ENCODE results near the gene ZDHHC4.

DNA sequence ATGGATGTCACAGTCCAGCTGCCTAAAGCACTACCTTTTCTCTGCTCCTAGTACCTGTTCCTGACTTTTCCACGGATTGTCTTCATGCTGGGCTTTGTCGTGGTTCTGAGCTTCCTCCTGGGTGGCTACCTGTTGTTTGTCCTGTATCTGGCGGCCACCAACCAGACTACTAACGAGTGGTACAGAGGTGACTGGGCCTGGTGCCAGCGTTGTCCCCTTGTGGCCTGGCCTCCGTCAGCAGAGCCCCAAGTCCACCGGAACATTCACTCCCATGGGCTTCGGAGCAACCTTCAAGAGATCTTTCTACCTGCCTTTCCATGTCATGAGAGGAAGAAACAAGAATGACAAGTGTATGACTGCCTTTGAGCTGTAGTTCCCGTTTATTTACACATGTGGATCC is 11.3 kb downstream of the ZDHHC4 start:
- no peak for TF ChIP-seq ZC3H11A (IDR thresholded peaks at IDR 0.05)
- TF ChIP-seq HDAC2 (IDR thresholded peaks at IDR 0.05) = no peak
- TF ChIP-seq, protein P1, sequence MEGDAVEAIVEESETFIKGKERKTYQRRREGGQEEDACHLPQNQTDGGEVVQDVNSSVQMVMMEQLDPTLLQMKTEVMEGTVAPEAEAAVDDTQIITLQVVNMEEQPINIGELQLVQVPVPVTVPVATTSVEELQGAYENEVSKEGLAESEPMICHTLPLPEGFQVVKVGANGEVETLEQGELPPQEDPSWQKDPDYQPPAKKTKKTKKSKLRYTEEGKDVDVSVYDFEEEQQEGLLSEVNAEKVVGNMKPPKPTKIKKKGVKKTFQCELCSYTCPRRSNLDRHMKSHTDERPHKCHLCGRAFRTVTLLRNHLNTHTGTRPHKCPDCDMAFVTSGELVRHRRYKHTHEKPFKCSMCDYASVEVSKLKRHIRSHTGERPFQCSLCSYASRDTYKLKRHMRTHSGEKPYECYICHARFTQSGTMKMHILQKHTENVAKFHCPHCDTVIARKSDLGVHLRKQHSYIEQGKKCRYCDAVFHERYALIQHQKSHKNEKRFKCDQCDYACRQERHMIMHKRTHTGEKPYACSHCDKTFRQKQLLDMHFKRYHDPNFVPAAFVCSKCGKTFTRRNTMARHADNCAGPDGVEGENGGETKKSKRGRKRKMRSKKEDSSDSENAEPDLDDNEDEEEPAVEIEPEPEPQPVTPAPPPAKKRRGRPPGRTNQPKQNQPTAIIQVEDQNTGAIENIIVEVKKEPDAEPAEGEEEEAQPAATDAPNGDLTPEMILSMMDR (IDR thresholded peaks at IDR 0.05) = no peak
- TF ChIP-seq, protein P2, sequence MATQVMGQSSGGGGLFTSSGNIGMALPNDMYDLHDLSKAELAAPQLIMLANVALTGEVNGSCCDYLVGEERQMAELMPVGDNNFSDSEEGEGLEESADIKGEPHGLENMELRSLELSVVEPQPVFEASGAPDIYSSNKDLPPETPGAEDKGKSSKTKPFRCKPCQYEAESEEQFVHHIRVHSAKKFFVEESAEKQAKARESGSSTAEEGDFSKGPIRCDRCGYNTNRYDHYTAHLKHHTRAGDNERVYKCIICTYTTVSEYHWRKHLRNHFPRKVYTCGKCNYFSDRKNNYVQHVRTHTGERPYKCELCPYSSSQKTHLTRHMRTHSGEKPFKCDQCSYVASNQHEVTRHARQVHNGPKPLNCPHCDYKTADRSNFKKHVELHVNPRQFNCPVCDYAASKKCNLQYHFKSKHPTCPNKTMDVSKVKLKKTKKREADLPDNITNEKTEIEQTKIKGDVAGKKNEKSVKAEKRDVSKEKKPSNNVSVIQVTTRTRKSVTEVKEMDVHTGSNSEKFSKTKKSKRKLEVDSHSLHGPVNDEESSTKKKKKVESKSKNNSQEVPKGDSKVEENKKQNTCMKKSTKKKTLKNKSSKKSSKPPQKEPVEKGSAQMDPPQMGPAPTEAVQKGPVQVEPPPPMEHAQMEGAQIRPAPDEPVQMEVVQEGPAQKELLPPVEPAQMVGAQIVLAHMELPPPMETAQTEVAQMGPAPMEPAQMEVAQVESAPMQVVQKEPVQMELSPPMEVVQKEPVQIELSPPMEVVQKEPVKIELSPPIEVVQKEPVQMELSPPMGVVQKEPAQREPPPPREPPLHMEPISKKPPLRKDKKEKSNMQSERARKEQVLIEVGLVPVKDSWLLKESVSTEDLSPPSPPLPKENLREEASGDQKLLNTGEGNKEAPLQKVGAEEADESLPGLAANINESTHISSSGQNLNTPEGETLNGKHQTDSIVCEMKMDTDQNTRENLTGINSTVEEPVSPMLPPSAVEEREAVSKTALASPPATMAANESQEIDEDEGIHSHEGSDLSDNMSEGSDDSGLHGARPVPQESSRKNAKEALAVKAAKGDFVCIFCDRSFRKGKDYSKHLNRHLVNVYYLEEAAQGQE (IDR thresholded peaks at IDR 0.05) = no peak
- no peak for TF ChIP-seq RFX5 (IDR thresholded peaks at IDR 0.05)
- no peak for TF ChIP-seq SMC3 (IDR thresholded peaks at IDR 0.05)
- TF ChIP-seq FOSB (CRISPR knock-in tag; IDR thresholded peaks at IDR 0.05) = no peak

All from A549 (cell line).